GM12874 (cell line): Measurements from ENCODE around the gene TXNRD2.

Experiments
- TF ChIP-seq, protein P1 (sequence below): IDR thresholded peaks from 2 replicates; pipeline ENCODE4 v1.5.1; 2011; ENCODE audit warnings: low read depth, mild to moderate bottlenecking, control low read depth, low read length, moderate library complexity; ENCODE audit not compliant: insufficient read depth

The TXNRD2 gene

DNA sequence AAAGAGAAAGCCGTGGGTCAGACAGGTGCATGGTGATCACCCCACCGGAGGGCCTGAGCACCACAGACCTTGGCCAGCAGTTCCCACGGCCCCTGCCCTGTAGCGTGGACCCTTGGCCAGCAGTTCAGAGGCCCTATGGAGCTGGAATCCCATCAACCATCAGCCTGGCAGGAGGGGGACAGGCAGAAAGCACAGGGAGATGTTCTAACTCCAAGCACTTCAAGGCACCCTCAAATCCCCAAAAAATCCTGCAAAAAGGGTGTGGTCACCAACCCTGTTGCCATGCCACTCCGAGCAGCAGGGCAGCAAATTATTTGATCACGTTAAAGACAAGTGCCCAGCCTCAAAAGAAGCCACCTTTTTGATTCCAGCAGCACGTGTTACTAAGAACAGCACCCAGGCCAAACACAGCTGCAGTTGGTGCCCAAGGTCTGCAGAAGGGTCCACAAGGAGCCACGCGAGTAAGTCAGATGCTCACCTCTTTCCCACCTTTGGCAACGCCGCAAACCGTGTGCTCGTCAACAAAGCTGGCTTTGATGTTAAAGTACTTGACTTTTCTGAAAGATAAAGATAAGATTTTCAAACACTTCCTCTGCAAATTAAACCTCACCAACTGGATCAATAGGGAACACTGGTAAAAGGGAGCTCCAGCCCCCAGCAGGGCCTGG, 26.2 kb downstream of the TXNRD2 start:
- TF ChIP-seq, protein P1, sequence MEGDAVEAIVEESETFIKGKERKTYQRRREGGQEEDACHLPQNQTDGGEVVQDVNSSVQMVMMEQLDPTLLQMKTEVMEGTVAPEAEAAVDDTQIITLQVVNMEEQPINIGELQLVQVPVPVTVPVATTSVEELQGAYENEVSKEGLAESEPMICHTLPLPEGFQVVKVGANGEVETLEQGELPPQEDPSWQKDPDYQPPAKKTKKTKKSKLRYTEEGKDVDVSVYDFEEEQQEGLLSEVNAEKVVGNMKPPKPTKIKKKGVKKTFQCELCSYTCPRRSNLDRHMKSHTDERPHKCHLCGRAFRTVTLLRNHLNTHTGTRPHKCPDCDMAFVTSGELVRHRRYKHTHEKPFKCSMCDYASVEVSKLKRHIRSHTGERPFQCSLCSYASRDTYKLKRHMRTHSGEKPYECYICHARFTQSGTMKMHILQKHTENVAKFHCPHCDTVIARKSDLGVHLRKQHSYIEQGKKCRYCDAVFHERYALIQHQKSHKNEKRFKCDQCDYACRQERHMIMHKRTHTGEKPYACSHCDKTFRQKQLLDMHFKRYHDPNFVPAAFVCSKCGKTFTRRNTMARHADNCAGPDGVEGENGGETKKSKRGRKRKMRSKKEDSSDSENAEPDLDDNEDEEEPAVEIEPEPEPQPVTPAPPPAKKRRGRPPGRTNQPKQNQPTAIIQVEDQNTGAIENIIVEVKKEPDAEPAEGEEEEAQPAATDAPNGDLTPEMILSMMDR: no peak

DNA sequence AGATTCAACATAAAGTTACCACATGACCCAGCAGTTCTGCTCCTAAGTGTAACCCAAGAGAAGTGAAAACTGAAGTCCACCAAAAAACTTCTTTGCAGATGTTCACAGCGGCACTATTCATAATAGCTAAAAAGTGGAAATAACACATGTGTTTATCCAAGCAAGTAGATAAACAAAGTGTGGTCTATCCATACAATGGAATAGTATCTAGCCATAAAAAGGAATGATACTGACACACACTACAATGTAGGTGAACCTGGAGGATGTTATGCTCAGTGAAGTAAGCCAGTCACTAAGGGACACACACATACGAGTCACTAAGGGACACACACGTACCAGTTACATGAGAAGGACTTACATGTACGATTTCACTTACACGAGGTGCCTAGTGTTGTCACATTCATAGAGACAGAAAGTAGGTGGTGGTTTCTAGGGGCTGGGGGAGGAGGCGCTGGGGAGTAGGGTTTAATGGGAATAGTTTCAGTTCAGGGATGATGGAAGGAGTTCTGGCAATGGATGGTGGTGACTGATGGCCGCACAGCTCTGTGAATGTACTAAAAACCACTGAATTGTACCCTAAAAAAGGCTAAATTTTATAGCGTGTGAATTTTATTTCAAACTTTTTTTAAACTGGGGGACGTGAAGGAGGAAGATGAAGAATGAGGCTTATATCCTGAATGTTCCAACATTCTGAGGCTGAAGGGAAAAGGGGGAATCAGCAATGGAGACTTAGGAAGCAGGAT, 27.2 kb downstream of the TXNRD2 start:
- TF ChIP-seq, protein P1: no peak

DNA sequence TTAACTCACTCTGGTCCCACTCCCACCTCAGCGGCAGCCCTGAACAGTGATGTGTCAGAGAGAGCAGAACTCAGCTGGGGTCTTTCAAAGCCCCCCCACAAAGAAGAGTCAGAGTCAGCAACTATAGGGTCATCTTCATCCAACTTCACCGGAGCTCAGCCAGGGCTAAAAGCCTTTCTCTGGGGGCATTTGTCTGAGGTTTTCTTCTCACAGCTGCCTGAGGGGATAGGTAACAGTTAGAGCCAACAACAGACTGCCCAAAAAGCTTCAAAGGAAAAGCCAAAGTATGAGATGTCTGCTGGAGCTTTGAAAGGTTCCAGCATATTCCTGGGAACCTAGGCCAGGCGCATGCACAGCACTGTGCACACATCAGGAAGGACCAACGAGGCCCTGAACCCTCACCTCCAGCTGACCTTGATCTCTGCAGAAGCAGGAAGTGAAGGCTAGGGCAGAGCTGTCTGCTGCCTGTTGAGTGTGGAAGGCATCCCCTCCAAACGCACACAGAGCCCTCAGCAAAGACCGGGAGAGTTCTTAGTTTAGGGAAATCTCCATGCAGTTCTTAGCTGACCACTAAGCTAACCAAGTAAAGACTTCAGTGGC, 28.2 kb downstream of the TXNRD2 start:
- TF ChIP-seq, protein P1: no peak

DNA sequence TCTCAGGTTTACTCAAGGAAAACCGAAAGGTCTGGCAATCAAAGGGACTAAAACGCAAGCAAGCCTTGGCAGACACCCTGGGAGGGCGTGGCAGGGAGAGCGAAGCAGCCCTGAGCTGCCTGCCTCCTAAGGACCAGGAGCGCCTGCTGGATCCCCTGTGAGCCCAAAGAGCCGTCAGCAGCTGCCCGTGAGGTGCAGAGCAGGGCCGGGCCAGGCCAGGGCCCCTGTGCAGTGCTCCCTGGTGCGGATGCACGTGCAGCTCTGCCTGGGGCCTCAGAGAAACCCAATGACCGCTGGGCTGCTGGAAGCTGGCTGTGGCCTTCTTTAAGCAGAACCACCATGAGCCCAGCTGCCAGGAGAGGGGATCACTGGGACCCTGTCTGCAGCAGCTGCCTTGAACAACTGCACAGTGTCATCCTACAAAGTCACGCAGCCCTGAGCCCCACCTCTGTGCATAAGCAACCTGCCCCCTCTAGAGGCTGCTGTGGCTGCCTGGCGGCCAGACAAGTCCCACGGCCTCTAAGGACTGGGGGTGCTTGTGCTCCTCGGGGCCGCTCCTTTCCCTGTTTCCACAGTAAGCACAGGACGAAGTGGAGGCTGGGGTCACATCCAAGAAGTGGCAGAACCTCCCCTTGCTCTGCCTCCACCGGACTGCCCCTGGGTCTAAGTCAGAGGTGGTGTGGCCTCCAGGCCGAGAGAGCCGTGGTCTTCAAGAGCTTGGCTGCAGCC, 29.2 kb downstream of the TXNRD2 start:
- TF ChIP-seq, protein P1: no peak

DNA sequence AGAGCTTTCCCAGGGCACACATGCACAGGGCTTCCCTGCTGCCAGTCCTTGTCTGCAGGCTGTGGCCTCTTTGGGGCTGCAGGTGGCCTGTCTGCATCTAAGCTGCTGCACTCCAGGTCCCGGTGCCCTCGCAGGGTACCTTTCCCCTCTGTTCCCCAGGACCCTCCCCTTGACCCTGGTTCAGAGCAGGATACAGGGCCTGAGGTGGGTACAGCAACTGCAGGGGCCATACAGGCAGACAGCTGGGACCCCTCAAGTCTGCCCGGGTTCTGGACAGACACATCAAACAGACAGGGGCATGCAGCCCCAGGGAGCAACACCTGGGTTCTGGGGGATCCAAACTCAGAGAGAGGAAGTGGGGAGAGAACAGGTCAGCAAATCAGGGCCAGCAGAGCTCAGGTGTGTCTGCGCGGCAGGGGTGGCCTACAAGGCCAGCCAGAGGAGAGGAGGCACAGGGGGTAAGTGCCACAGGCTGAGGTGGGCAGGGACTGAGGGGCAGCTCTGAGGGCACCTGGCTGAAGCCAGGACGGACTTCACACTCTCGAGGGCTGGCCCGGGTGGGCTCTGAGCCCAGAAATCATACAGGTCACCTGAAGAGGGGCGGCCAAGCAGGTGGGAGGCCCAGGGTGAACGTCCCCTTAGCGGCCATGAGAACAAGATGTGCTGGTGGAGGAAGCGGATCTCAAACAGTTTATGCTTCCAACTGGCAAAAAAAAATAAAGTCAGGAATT, 29.9 kb downstream of the TXNRD2 start:
- TF ChIP-seq, protein P1: no peak

DNA sequence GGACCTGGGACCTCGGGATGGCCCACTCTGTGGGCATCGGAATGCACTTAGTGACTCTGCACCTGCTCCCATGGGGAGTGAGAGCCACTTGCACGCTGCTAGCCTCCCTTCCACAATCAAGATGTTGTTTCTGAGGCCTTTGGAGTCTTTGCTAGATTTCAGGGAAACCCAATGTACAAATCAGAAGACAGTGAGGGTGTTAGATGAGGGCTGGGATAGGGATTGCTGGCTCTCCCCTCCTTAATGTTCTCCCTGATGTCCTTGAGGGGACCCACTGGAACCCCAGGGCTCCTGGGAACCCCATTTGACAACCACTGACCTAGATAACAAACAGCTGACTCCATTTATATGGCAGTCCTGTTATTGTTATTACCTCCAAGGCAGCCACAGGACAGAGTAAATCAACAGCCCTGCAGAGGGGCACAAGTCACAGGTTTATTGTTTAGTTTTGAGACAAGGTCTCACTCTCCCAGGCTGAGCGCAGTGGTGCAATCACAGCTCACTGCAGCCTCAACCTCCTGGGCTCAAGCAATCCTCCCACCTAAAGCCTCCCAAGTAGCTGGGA, 31.4 kb downstream of the TXNRD2 start:
- TF ChIP-seq, protein P1: no peak
